ENCODE measurements around the gene CLC. TPM values are rescaled to one million over a fixed set of nuclear protein-coding genes. Genes with fewer than 3 reads are reported as not detected.

CLC gene
- total RNA-seq, 2 experiments from 2014 or later, result not detected

- TF ChIP-seq CTCF (IDR thresholded peaks at IDR 0.05), result no peak
- H3K4me1 Mint-ChIP-seq (ENCODE audit: low read depth), result no peaks in the 10 kb centered on the region
- no peaks in the 10 kb centered on the region for H3K9me3 ChIP-seq (ENCODE audit: control insufficient read depth in 1 of 2, insufficient read depth in 1 of 2, low read length in 2 of 2)
- DNase-seq (no peak), ATAC-seq (ENCODE audit: poor library complexity) (no peak)
- H3K4me3 Mint-ChIP-seq, result no peak overlapping the region
- H3K27ac Mint-ChIP-seq, result no peak overlapping the region
- peaks cover 30% of the 10 kb centered on the region for H3K27me3 Mint-ChIP-seq
- intact Hi-C loops (cut with DNase I, micrococcal nuclease), result no loop called here
- no peaks in the 10 kb centered on the region for H3K4me1 ChIP-seq (ENCODE audit: insufficient read depth, low read length)
- ChIA-PET POLR2A (no interaction called here), CTCF (no interaction called here)
- H3K9me3 Mint-ChIP-seq, result no peaks in the 10 kb centered on the region
- no peaks in the 10 kb centered on the region for H3K36me3 Mint-ChIP-seq (ENCODE audit: low read depth)
- no peak overlapping the region for H3K4me3 ChIP-seq (ENCODE audit: low read length)
- H3K27me3 ChIP-seq (ENCODE audit: control insufficient read depth in 1 of 2, insufficient read depth in 2 of 2, low read length in 2 of 2), result peaks cover 11 to 16% of the 10 kb centered on the region in 2 experiments
- H3K36me3 ChIP-seq (ENCODE audit: insufficient read depth, low read length), result no peaks in the 10 kb centered on the region
- no peak overlapping the region for H3K27ac ChIP-seq (ENCODE audit: low read depth in 1 of 2, low read length in 2 of 2)
These were observed 21.8 kb upstream of the CLC start for GRCh38 chr19:39759457-39760184.

GRCh38 chr19:39754971-39755370, 17.1 kb upstream of the CLC start:
- no peaks in the 10 kb centered on the region for H3K36me3 Mint-ChIP-seq (ENCODE audit: low read depth)
- no peaks in the 10 kb centered on the region for H3K9me3 Mint-ChIP-seq
- no peak overlapping the region for H3K4me3 Mint-ChIP-seq
- DNase-seq (no peak), ATAC-seq (ENCODE audit: poor library complexity) (no peak)
- H3K27me3 Mint-ChIP-seq, result peaks cover 41% of the 10 kb centered on the region
- no peaks in the 10 kb centered on the region for H3K4me1 Mint-ChIP-seq (ENCODE audit: low read depth)
- intact Hi-C loops (cut with DNase I, micrococcal nuclease), result no loop called here
- Histone ChIP-seq H3K4me1 (ENCODE audit: insufficient read depth, low read length) (no peaks in the 10 kb centered on the region), H3K4me3 (ENCODE audit: low read length) (no peak overlapping the region), H3K9me3 (ENCODE audit: control insufficient read depth in 1 of 2, insufficient read depth in 1 of 2, low read length in 2 of 2) (no peaks in the 10 kb centered on the region), H3K36me3 (ENCODE audit: insufficient read depth, low read length) (no peaks in the 10 kb centered on the region), H3K27me3 (ENCODE audit: control insufficient read depth in 1 of 2, insufficient read depth in 2 of 2, low read length in 2 of 2) (peaks cover 16 to 20% of the 10 kb centered on the region in 2 experiments), H3K27ac (ENCODE audit: low read depth in 1 of 2, low read length in 2 of 2) (no peak overlapping the region)
- ChIA-PET POLR2A (no interaction called here), CTCF (no interaction called here)
- TF ChIP-seq CTCF (IDR thresholded peaks at IDR 0.05), result no peak
- no peak overlapping the region for H3K27ac Mint-ChIP-seq

GRCh38 chr19:39754544-39754943, 16.7 kb upstream of the CLC start:
- CTCF ChIA-PET, result no interaction called here
- POLR2A ChIA-PET, result no interaction called here
- H3K27me3 Mint-ChIP-seq, result peaks cover 37% of the 10 kb centered on the region

More at GRCh38 chr19:39754544-39754943, 16.7 kb upstream of the CLC start:
- Mint-ChIP-seq H3K4me3 (no peak overlapping the region), H3K36me3 (ENCODE audit: low read depth) (no peaks in the 10 kb centered on the region), H3K27ac (no peak overlapping the region), H3K9me3 (no peaks in the 10 kb centered on the region), H3K4me1 (ENCODE audit: low read depth) (no peaks in the 10 kb centered on the region)
- DNase-seq, result no peak
- ATAC-seq (ENCODE audit: poor library complexity), result no peak
- intact Hi-C loops (cut with DNase I, micrococcal nuclease), result no loop called here
- Histone ChIP-seq H3K9me3 (ENCODE audit: control insufficient read depth in 1 of 2, insufficient read depth in 1 of 2, low read length in 2 of 2) (no peaks in the 10 kb centered on the region), H3K4me1 (ENCODE audit: insufficient read depth, low read length) (no peaks in the 10 kb centered on the region), H3K27me3 (ENCODE audit: control insufficient read depth in 1 of 2, insufficient read depth in 2 of 2, low read length in 2 of 2) (peaks cover 16 to 20% of the 10 kb centered on the region in 2 experiments), H3K27ac (ENCODE audit: low read depth in 1 of 2, low read length in 2 of 2) (no peak overlapping the region), H3K36me3 (ENCODE audit: insufficient read depth, low read length) (no peaks in the 10 kb centered on the region), H3K4me3 (ENCODE audit: low read length) (no peak overlapping the region)
- TF ChIP-seq CTCF (IDR thresholded peaks at IDR 0.05), result no peak
